Brain microvascular endothelial cell (primary cell): ENCODE measurements around the gene ZDHHC18.
"Not testable (repeated sequence)": the region's sequence is repeated elsewhere in the genome, so short reads cannot be mapped to it uniquely, and the experiment has no call there.

Experiments used
- DNase-seq: peaks from one replicate; pipeline ENCODE4 v3.0.0-alpha.2; 2020
- H3K27ac ChIP-seq: fragments of 250-450 bp; sonication (Bioruptor Pico); 2 replicates; pipeline ENCODE4 v1.5.1; 2020; ENCODE audit warnings: mild to moderate bottlenecking, moderate library complexity
- H3K27me3 ChIP-seq: fragments of 250-450 bp; sonication (Bioruptor Pico); replicated peaks from 2 replicates; pipeline ENCODE4 v1.5.1; 2020; ENCODE audit warnings: mild to moderate bottlenecking
- H3K36me3 ChIP-seq: fragments of 250-450 bp; sonication (Bioruptor Pico); replicated peaks from 2 replicates; pipeline ENCODE4 v1.5.1; 2020; ENCODE audit warnings: mild to moderate bottlenecking
- H3K4me3 ChIP-seq: 2 replicates; pipeline ENCODE4 v1.5.1; 2011; ENCODE audit warnings: low read depth, mild to moderate bottlenecking, control low read depth, low read length, moderate library complexity
- CTCF ChIP-seq: IDR thresholded peaks from 2 replicates; pipeline ENCODE4 v1.5.1; 2011; ENCODE audit warnings: low read depth, mild to moderate bottlenecking, moderate library complexity, low read length, control low read depth, inconsistent platforms; ENCODE audit errors: missing control alignments
- in situ Hi-C: cut with HindIII; loops from 2 replicates; pipeline ENCODE4 v1.10.0; 2017; ENCODE audit warnings: low sequenced_read_pairs, low pct_ligation_motif_present

The ZDHHC18 gene

GRCh38 chr1:26797627-26798026 is 28.9 kb upstream of the ZDHHC18 start:
- no peak overlapping the region for H3K27ac ChIP-seq
- in situ Hi-C loops = no loop called here
- no peak for TF ChIP-seq CTCF

GRCh38 chr1:26799479-26800142 is 26.9 kb upstream of the ZDHHC18 start:
- peak; percentile 51 for DNase-seq
- H3K27me3 ChIP-seq = no peaks in the 10 kb centered on the region
- no peak overlapping the region for H3K4me3 ChIP-seq
- no peak overlapping the region for H3K27ac ChIP-seq
- no peak for TF ChIP-seq CTCF
- peaks cover 8% of the 10 kb centered on the region for H3K36me3 ChIP-seq
- in situ Hi-C loops = no loop called here

More at GRCh38 chr1:26797627-26798026, 28.9 kb upstream of the ZDHHC18 start:
- Histone ChIP-seq H3K27me3 (no peaks in the 10 kb centered on the region), H3K4me3 (no peak overlapping the region), H3K36me3 (peaks cover 12% of the 10 kb centered on the region)
- no peak for DNase-seq

GRCh38 chr1:26803932-26804331 is 22.6 kb upstream of the ZDHHC18 start:
- H3K36me3 ChIP-seq, H3K27ac ChIP-seq, H3K27me3 ChIP-seq, DNase-seq, in situ Hi-C loops, H3K4me3 ChIP-seq: not testable (repeated sequence)

GRCh38 chr1:26810105-26810504 is 16.4 kb upstream of the ZDHHC18 start:
- H3K4me3 ChIP-seq, H3K36me3 ChIP-seq, H3K27me3 ChIP-seq, H3K27ac ChIP-seq, in situ Hi-C loops: not testable (repeated sequence)
- TF ChIP-seq CTCF = peak; percentile 85
- peak; percentile 54 for DNase-seq

GRCh38 chr1:26811057-26811456 is 15.4 kb upstream of the ZDHHC18 start:
- in situ Hi-C loops = no loop called here
- H3K36me3 ChIP-seq = no peaks in the 10 kb centered on the region
- no peaks in the 10 kb centered on the region for H3K27me3 ChIP-seq
- no peak overlapping the region for H3K27ac ChIP-seq
- no peak for TF ChIP-seq CTCF
- no peak for DNase-seq
- H3K4me3 ChIP-seq = no peak overlapping the region

GRCh38 chr1:26811708-26812107 is 14.8 kb upstream of the ZDHHC18 start:
- H3K27me3 ChIP-seq = no peaks in the 10 kb centered on the region
- no peak for DNase-seq
- H3K4me3 ChIP-seq = no peak overlapping the region
- in situ Hi-C loops = no loop called here
- no peak for TF ChIP-seq CTCF
- no peak overlapping the region for H3K27ac ChIP-seq
- no peaks in the 10 kb centered on the region for H3K36me3 ChIP-seq
